Measurements from ENCODE around the gene AFF3.

Gene AFF3

DNA sequence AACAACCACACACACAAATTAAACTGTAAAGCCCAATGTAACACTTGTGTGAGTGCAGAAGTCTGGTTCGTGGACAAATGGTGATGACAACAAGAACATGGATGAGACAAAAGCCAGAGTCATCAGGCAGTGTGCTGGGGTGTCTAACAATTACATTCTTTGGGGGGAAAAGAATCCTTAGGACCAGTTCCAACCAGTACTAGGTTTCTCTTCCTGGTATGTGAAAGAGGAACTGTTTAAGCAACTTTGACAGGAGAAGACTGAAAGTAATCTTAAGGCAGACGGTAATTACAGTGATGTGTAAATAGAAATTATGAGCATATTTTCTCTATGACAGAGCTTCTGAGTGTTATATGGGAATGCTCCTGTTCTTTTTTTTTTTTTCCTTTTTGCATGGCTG lies 133.4 kb downstream of the AFF3 start:
- no peak for DNase-seq (ENCODE audit: low read depth)

DNA sequence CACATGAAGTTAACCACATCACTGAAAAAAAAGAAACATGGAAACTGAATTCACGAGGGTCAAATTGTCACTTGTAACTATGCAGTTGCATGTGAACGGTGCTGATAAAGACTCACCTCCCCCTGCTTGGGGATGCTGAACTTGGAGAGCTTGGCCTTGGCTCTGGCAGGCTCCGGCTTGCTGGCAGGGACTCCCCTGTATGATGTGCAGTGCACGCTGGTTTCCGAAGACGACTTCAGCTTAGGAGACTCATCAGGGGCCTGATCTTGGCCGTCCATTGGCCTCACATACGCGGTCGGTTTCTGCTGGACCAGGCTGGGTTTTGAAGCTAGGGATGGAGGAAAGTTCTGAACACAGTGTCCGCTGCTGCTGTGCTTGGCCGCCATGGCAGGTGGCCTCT lies 135.9 kb downstream of the AFF3 start:
- no peak for DNase-seq (ENCODE audit: low read depth)

DNA sequence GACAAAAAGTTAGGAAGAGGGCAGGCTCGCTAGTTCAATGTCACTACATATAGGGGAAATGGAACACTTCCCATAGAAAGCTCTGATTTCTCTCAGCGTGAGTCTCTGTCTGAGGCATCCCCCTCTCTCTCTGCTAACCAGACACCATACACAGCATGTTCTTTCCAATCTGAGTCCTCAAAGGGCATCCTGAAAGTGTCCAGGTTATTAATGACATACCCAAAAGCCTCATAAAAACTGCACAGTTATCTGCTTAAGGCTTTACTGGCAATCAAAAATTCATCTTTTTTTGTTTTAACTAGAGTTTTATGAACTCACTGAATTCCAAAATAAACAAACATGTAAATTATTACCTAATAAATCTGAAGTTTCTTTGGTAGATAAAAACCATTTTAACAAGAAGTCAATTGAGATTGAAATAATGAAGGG lies 137.4 kb downstream of the AFF3 start:
- DNase-seq (ENCODE audit: low read depth): no peak

DNA sequence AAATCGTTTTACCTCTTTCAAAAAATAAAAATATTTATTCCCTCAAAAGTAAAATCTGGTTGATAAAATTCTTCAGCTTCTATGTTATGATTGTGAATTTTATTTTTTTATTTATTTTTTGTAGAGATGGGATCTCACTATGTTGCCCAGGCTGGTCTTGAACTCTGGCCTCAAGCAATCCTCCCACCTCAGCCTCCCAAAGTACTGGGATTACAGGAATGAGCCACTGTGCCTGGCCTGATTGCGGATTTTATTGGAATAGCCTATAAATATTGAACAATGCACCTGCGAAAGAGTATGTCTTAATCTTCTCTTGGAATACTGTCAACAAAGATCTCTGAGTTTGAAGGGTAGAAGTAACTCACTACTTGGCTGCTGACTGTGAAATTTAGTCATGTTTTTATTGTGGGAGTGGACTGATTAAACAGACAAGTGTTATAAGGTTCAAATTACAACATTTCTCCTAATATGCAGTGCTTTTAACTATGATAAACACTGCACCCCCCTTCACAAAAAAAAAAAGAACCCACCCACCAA lies 138.0 kb downstream of the AFF3 start:
- DNase-seq (ENCODE audit: low read depth): no peak

DNA sequence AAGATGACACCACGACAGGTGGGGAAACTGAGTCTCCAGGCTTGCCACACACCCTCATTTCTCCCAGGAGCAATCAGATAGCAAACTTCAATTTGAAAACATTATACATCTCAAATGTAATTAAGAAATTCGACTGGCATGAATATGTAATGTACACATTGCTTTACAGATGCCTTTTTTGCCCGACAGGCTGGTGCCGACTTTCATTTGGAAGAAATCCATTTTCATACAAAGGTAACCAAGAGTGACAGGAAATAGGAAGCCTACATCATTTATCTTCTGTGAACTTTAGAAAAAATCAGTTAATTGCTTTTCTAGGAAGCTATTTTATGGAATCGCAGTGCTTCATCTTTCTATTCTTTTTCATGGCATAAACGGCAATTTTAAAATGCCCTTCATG lies 140.3 kb downstream of the AFF3 start:
- no peak for DNase-seq (ENCODE audit: low read depth)

DNA sequence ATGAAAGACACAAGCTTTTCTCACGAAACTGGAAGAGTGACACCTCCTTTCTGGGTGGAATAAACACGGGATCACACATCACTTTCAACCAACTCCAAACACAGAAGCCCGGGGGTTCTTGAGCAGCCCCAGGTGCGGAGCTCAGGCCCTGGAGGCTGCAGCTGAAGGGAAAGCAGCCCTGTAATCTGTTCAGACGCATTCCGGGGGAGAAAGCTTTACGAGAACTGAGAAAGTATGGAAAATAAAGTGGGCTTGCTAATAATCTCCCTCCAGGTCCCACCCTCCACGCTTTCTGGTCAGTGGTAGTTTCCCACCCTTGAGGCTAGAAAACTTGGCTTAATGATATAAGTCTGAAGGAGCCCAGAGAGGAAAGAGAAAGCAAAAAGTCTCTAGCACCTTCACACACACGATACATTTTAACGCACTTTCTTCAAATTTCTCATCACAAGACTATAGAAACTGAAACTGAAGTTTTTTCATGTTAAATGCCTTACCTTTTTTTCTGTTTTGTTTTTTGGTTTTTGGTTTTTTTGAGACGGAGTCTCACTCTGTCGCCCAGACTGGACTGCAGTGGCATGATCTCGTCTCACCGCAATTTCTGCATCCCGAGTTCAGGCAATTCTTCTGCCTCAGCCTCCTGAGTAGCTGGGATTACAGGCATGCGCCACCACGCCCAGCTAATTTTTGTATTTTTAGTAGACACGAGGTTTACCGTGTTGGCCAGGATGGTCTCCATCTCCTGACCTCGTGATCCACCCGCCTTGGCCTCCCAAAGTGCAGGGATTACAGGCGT lies 141.3 kb downstream of the AFF3 start:
- DNase-seq (ENCODE audit: low read depth): no peak

DNA sequence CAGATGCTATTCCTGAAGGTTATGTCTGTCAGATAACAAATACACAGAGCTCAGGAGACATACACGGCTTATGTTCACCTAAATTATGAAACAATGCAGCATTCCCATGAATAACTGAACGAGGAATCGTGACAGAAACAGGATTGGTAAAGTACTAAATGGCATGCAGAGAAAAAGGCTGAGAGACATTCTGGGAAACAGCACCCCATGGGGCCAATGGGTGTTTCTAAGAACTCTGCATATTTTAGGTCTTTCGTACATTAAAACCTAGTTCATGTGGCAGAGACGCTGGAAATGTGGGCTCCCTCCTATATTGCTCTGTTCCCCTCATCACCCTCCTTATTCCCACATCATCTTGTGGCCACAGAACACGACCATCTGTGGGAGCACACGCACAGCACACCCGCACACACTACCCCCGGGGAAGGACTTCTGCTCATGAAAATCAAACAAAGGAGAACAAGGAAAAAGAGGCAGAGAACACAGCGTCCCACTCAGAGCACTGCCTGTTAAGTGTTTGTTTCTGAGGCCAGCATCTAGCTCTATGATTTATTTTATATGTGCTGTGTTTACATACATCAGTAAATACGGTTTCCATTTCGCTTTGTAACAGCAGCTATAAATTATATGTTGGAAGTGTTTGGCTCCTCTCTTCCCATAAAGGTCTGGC lies 143.6 kb downstream of the AFF3 start:
- DNase-seq (ENCODE audit: low read depth): no peak

DNA sequence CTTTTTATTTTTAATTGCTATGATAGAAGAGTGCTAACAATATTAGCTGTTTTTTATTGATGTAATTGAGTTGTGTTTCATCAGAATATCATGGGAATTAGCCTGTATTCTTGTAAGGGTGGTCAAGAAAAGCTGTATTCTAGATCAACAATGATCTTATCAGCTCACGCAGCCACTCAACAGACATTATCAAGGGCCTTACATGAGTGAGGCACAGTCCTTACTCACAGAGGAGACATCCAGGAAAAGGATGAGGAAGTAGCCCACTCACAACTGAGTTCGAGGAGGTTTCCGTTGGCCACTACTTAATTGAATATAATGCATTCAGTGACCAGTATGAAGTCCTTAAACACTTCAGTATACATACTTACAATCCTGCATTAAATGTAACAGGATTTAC lies 152.5 kb downstream of the AFF3 start:
- no peak for DNase-seq (ENCODE audit: low read depth)

DNA sequence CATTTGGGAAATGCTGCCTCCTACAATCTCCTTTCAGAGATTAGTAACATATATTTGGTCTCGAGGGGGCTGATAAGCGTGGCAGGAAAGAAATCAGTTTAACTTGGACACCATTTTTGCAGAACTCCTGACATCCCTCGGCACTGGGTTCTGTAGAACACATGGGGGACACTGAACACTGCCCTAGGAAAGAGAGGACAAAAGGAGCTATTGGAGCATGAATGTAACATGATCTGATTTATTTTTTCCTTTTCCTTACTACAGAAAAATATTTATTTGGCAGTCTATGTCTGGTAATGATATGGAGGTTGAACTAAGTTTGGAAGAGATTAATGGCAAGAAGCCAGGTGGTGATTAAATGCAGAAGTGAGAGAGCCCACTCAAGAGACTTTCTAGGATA lies 153.8 kb downstream of the AFF3 start:
- no peak for DNase-seq (ENCODE audit: low read depth)

DNA sequence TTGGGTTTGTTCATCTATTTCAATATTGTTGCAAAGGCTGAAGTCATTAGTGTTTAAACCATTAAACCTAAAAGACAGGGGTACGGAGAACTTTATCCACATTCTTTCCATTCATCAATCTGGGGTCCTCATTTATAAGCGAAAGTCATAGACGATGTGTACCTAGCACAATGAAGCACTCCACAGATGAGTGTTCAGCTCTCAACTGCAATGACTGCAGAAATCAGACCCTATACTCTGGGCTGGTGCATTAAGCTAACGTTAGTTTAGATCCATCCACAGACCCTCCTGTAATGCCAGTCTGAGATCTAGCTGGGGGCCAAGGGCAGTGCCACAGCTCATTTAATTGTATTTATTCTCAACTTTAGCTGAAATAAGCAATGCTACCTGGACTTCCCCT lies 155.2 kb downstream of the AFF3 start:
- no peak for DNase-seq (ENCODE audit: low read depth)

DNA sequence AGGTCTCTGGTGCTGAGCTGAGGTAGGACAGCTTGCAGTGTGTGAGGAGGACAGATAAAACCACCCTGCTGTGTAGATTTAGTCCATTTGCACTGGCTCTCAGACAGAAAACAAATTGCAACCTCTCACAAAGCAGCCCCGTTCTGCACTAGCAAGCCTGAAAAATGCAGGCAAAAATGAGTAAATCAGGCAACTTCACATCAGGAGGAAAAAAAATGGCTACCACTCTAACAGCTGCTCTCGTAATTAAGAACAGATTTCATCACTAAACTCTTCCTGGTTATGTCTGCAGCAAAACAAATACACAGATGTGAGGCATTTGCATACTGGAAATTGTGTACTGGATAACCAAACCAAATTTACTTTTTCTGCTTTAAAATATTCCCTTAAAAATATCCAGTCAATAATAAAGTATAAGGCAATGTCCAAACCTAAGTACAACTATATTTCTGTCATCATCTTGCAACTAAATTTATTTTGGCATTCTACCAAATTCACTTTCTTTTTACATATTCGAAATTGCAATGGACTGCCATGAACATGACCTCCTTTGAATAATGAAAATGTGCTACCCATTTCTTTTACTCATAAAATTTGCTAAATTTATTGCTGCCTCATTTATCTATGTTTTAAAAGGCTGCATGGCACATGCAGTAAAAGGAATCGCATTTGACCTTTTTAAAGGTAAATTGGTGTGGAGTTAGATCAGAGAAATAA lies 157.4 kb downstream of the AFF3 start:
- DNase-seq (ENCODE audit: low read depth): no peak

DNA sequence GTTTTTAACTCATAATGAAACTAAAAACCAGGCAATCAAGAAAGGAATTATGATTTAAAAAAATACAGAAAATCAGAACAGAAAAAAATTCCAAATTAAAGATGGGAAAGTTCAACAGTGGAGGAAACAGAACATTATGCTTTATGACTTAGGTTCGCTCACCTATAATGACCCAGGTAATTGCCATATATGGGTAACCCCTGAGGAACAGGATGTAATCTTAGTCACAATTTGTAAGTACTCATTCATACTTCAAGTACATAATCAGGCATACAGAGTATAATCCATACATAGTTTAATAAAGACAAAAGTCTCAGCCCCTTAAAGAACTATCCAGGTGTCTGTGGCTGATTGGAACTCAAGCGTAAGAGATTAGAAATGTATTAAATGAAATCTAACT lies 159.6 kb downstream of the AFF3 start:
- no peak for DNase-seq (ENCODE audit: low read depth)

DNA sequence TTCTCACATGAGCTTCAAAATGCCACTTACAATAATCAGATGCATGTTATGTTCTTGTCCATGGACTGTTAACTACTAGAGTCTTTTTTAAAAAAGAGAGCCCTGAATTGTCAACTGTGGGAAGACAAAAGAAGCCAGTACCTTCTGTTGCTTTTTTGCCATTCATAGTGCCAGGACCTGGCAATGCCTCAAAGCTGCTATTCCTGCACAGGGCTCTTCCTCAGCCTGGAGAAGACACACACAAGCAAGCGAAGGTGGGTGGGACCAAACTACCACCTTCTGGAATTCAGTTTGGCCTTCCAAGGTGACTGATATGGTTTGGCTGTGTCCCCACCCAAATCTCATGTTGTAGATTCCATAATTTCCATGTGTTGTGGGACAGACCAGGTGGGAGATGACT lies 160.6 kb downstream of the AFF3 start:
- no peak for DNase-seq (ENCODE audit: low read depth)

DNA sequence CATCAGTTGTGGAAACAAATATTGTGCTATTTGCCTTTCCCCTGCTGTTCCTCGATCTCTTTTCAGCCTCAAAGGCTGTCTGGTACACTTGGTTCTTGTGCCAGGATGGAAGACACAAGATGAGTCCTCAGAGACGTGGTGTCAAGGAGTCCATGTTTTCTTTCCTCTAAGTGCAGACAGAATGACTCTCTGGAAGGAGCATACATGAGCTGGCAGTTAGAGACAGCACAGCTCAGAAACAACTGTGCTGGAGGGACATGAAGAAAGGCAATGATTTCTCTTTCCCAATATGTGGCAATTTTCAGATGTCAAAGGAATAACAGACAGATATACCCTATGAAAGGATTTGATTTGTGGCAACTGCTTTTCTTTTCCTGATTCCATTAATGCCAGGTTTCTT lies 162.2 kb downstream of the AFF3 start:
- no peak for DNase-seq (ENCODE audit: low read depth)

DNA sequence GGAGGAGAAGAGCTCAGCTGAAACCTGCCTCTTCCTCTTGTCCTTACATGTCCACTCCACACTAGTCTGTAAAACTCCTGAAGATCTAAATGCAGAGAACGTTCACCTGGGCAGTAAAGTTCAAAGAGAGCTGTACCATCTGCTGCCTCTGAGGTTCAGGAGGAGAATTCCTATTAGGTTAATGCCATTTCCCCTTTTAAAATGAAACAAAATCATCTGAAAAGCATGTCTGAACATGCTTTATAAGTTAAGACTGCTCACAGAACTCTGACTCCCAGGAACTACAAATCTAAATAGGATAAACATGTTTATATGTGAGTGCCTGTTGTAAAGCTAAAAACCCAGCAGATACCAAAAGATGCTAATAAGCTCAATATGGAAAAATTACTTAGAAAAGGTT lies 164.4 kb downstream of the AFF3 start:
- no peak for DNase-seq (ENCODE audit: low read depth)

DNA sequence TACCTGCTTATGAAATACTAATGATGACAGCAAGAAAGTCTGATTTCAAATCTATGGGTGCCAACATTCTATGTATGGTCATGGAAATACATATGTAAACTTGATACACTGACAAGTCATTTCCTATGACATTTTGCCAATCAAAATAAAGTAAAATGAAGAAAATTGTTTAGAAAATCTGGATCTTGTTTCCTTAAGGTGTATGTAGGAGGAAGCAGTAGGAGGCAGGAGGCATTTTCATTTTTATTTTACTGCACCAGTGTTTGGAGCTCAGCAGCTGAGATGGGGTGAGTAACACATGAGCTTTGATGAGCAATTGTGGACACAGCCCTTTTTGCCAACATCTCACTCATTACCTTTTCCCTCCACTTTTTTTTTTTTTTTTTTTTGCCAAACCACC lies 167.0 kb downstream of the AFF3 start:
- DNase-seq (ENCODE audit: low read depth): no peak

DNA sequence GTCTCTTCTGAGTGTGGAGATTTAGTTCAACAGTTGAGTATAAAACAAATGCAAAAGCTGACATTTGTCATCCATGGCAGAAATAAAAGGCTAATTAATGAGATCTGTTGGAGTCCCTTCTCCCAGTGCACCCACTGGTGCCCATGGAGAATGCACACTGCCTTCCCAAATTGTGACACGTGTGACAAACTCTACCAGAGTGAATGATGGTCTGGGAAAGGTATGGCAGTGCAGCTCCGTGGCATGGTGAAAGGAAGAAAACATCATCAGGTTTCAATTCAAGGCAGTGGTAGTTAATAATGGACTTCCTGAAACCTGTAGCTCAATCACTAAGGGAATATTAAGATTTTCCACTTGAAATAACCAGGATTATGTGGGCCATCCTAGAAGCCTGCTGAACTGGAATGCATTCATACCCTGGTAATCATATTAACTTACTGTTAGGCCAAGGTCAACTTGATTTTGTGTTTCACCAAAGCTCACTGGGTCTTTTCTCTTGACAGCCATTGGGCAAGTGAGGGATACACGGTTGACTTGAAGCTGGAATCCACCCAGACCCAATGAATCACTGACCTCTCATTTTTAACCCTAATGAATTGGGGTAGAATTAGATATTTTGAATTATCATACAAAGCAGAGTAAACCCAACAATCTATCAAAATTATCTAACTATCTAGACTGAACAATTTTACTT lies 167.6 kb downstream of the AFF3 start:
- DNase-seq (ENCODE audit: low read depth): no peak

DNA sequence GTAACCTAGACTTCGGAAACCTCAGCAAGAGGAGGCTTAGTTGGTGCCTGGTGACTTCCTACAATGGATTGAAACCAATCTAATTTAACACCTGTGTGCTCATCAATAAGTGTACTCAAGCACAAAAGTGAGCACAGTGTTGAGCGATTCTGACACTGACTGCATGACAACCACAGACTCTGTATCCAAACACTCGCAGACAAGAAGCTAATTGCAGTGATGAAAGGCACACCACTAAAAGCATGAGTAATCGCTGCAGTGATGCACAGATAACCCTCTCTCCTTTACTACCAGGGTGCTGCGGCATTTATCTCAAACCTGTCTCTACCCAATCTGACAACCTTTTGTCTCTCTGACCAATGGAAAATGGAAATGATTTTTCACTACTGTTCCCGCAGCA lies 168.1 kb downstream of the AFF3 start:
- no peak for DNase-seq (ENCODE audit: low read depth)

DNA sequence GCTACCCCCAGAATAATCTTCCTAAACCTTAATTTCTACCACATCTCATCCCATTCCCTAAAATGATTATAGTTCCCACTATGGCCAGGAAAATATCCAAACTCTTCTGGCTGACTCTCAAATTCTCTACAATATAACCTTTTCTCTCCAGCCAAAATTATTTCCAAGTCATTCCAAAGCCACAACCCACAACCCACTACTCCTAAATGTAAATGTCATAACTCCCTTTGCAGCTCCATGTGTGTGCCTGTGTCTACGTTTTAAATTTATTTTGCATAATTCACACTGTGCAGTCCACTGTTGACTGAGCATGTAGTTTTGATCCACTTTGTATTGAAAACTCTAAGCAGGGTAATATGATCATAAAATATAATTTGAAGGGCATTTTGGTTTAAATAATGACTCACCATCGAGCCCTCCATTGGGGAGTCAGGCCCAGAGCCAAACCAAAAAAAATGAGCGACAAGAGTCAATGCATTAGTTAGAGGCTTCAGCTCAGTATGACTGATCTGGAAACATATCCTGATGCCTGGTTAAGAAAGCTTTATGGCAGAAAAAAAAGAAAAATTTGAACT lies 171.0 kb downstream of the AFF3 start:
- DNase-seq (ENCODE audit: low read depth): no peak

DNA sequence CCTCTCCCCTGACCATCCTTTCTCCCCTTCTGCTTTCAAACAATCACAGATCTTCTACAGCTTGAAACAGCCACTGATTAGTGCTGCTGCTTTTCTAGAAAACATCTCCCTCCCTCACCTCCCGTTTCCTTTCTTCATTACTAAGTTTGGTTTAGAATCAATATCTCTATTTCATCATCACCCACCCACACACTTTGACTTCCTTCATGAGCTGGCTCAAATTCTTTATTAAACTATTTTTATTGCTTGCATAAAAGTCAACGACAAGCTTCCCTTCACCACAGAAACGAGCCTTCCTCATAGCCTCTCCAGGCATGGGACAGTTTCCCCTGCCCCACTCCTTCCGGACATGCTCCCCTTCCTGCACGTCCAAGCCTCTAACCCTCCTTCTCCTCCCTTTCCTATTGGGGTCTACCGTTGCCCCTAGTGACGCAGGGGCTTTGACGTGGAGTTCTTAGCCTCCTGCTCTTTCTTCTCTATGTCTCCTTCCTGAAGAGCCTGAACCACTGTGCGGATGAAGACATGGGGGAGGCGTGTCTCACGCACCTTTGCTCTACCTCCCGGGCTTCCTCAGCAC lies 172.0 kb downstream of the AFF3 start:
- no peak for DNase-seq (ENCODE audit: low read depth)

DNA sequence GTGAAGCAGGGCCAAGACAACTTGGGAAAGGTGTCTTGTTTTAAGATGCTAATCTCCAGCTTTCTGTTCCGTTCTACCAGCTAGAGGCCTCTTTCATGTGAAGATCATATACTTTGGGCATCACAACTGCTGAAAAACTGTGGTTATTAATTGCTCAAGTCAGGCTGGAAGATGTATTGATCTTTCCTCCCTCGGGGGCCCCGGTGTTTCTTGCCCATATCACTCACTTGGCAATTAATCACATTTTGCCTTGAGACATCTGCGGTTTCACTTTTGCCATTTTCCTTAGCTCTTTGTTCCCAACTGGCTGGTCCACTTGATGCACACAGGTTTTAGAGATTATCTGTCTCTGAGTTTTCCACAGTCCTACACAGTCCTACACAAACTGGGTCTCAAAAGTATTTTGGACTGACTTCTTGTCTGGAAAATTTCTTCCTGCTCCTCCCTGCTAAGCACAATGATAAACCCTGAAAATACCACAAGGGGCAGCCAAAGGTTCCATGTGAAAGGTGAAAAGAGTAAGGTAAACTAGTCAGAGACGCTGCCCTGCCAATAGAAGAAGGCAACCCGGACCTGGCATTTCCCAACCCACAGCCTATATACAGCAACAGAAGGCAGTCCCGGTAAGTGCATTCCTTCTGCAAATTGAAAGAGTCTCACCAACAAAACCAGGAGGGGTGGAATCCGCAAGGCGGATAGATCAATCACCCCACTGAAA lies 181.0 kb downstream of the AFF3 start:
- no peak for DNase-seq (ENCODE audit: low read depth)

All from stimulated activated CD4-positive, alpha-beta T cell treated with anti-CD3 and anti-CD28 coated beads, Interleukin-2, amount 100 ng/mL, for 4 hours (primary cell).